PC-3 (cell line): ENCODE data around the gene SLC41A3. TPM values are rescaled to one million over a fixed set of nuclear protein-coding genes. Genes with fewer than 3 reads are reported as not detected.

Experiments
- ATAC-seq: fragments of 200-7000 bp; cut with Tn5 transposase; 2 replicates; pipeline ENCODE4 v1.9.1; 2020; ENCODE audit warnings: mild to moderate bottlenecking, moderate library complexity
- BruUV-seq: library from RNA; stranded (reverse); fragments of 400-500 nt; replicated peaks from 2 replicates; lab custom pipeline; 2021; lab: Mats Ljungman, UMichigan
- CTCF ChIA-PET: fragments of 300-600 bp; sonication (Branson Sonifier 250); formaldehyde crosslinking; loops from one replicate; lab custom pipeline; 2022; ENCODE audit warnings: antibody characterized with exemption; lab: Charles Lee
- POLR2A ChIA-PET: fragments of 300-600 bp; sonication (Branson Sonifier 250); formaldehyde crosslinking; loops from one replicate; lab custom pipeline; 2022; ENCODE audit warnings: antibody characterized with exemption; ENCODE audit not compliant: unreplicated experiment; lab: Charles Lee
- DNase-seq: peaks from one replicate; pipeline ENCODE4 v3.0.0-alpha.2; 2015
- H2AFZ ChIP-seq: fragments of 300-600 bp; sonication (generic); 2 replicates; pipeline ENCODE4 v1.6.0; 2016; ENCODE audit warnings: antibody characterized with exemption, low read length
- H3F3A ChIP-seq: fragments of 300-600 bp; sonication (generic); one replicate; pipeline ENCODE4 v1.6.0; 2017; ENCODE audit warnings: antibody characterized with exemption, low read length, control low read depth, mild to moderate bottlenecking; ENCODE audit not compliant: unreplicated experiment
- H3K27ac ChIP-seq: fragments of 300-600 bp; sonication (generic); 2 replicates; pipeline ENCODE4 v1.5.1; 2016; ENCODE audit warnings: mild to moderate bottlenecking, low read length
- H3K27me3 ChIP-seq: fragments of 300-600 bp; sonication (generic); 2 replicates; pipeline ENCODE4 v1.6.1; 2016; ENCODE audit warnings: low read length, mixed read lengths
- H3K36me3 ChIP-seq: fragments of 300-600 bp; sonication (generic); 2 replicates; pipeline ENCODE4 v1.6.1; 2016; ENCODE audit warnings: low read depth, mixed run types, low read length, mixed read lengths
- H3K4me1 ChIP-seq: fragments of 300-600 bp; sonication (generic); 2 replicates; pipeline ENCODE4 v1.5.1; 2016; ENCODE audit warnings: low read length; ENCODE audit not compliant: insufficient read depth
- H3K4me2 ChIP-seq: fragments of 300-600 bp; sonication (generic); 2 replicates; pipeline ENCODE4 v1.6.0; 2016; ENCODE audit warnings: low read length
- H3K4me3 ChIP-seq: fragments of 300-600 bp; sonication (generic); 2 replicates; pipeline ENCODE4 v1.5.1; 2016; ENCODE audit warnings: mild to moderate bottlenecking, low read length, mixed read lengths
- H3K79me2 ChIP-seq: fragments of 300-600 bp; sonication (generic); 2 replicates; pipeline ENCODE4 v1.6.1; 2017; ENCODE audit warnings: low read length, mixed read lengths
- H3K9ac ChIP-seq: fragments of 300-600 bp; sonication (generic); 2 replicates; pipeline ENCODE4 v1.6.0; 2016; ENCODE audit warnings: mild to moderate bottlenecking, low read length
- H3K9me2 ChIP-seq: fragments of 300-600 bp; sonication (generic); replicated peaks from 2 replicates; pipeline ENCODE4 v1.6.1; 2016; ENCODE audit warnings: mixed run types, low read length, mixed read lengths
- H3K9me3 ChIP-seq: fragments of 300-600 bp; sonication (generic); 2 replicates; pipeline ENCODE4 v1.6.1; 2016; ENCODE audit warnings: low read length, mixed read lengths
- H4K20me1 ChIP-seq: fragments of 300-600 bp; sonication (generic); 2 replicates; pipeline ENCODE4 v1.6.1; 2016; ENCODE audit warnings: low read length, mixed read lengths
- CTCF ChIP-seq: fragments of 300-600 bp; sonication (generic); conservative IDR thresholded peaks from 2 replicates; pipeline ENCODE4 v1.5.1; 2017; ENCODE audit warnings: antibody characterized with exemption, low read depth, mild to moderate bottlenecking, low read length
- EZH2 ChIP-seq: fragments of 300-600 bp; sonication (generic); IDR thresholded peaks from one replicate; pipeline ENCODE4 v1.6.1; 2017; ENCODE audit warnings: antibody characterized with exemption, mild to moderate bottlenecking, low read length; ENCODE audit not compliant: unreplicated experiment
- EZH2phosphoT487 ChIP-seq: fragments of 300-600 bp; sonication (generic); IDR thresholded peaks from 2 replicates; pipeline ENCODE4 v1.6.1; 2018; ENCODE audit warnings: mild to moderate bottlenecking, antibody characterized with exemption, low read length, borderline replicate concordance
- intact Hi-C: fragments of 100-400 bp; cut with micrococcal nuclease; formaldehyde crosslinking; loops from 2 replicates; pipeline ENCODE4 v1.9.0; 2023
- total RNA-seq: library from RNA; depleted of rRNA; stranded (reverse); fragments of >200 nt; gene quantifications from 2 replicates; pipeline ENCODE4 v1.2.3, GENCODE V29; 2014

SLC41A3 gene
- total RNA-seq, 1 experiment from 2014 or later, result 29.8 TPM

- Histone ChIP-seq H3K9me3 (no peaks in the 10 kb centered on the region), H3K27ac (no peak overlapping the region), H3K36me3 (no peaks in the 10 kb centered on the region), H4K20me1 (no peaks in the 10 kb centered on the region), H3K27me3 (no peaks in the 10 kb centered on the region), H3F3A (no peaks in the 10 kb centered on the region), H2AFZ (no peak overlapping the region), H3K9me2 (no peaks in the 10 kb centered on the region), H3K4me1 (no peaks in the 10 kb centered on the region), H3K79me2 (no peaks in the 10 kb centered on the region), H3K9ac (no peak overlapping the region), H3K4me2 (no peak overlapping the region), H3K4me3 (no peak overlapping the region)
- BruUV-seq, result no TSS peak
- CTCF ChIA-PET, result no interaction called here
- POLR2A ChIA-PET, result no interaction called here
- intact Hi-C loops, result no loop called here
- TF ChIP-seq EZH2phosphoT487 (no peak), EZH2 (no peak), CTCF (no peak)
- ATAC-seq (no peak), DNase-seq (no peak)
These were observed 17.6 kb upstream of the SLC41A3 start for GRCh38 chr3:126101521-126101982.

DNA sequence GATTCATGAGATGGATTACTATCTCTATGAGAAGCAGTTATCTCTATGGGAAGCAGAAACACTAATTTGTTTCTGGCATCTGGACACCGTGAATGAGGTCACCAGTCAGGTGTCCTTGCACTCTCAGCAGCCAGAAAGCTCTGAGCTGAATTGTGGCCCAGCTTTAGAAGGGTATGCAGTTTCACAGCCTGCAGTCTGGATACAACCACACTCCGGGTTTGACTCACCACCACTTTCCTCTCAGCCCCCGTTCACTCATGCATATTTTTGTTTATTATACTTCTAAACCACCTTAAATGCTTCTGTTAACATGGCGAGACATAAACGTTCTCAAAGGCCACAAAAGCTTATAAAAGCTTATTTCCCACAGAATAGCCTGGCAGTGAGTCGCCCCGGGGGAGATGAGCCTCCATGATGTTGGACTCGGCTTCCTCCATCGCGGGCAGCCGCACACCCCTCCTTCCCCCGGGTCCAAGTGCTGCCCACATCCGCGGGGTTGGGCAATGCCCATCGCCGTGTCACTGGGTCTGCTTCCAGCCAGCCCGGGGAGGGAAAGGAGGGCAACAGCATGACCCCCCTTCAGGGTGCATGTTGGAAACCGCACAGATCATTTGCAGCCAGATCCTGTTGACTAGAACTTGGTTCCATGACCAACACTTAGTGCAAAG lies 16.8 kb upstream of the SLC41A3 start:
- H3F3A ChIP-seq, result no peaks in the 10 kb centered on the region
- no peaks in the 10 kb centered on the region for H3K79me2 ChIP-seq
- TF ChIP-seq CTCF, result no peak
- no peak for TF ChIP-seq EZH2phosphoT487
- no peak for TF ChIP-seq EZH2
- H2AFZ ChIP-seq, result no peak overlapping the region
- H3K9me2 ChIP-seq, result no peaks in the 10 kb centered on the region
- no peaks in the 10 kb centered on the region for H4K20me1 ChIP-seq
- no peak overlapping the region for H3K27ac ChIP-seq
- BruUV-seq, result no TSS peak
- H3K36me3 ChIP-seq, result no peaks in the 10 kb centered on the region
- POLR2A ChIA-PET, result no interaction called here
- no peaks in the 10 kb centered on the region for H3K9me3 ChIP-seq
- H3K9ac ChIP-seq, result no peak overlapping the region
- ATAC-seq, result no peak
- intact Hi-C loops, result no loop called here
- H3K4me1 ChIP-seq, result no peaks in the 10 kb centered on the region
- no peak for DNase-seq
- CTCF ChIA-PET, result no interaction called here
- H3K27me3 ChIP-seq, result no peaks in the 10 kb centered on the region
- H3K4me3 ChIP-seq, result no peak overlapping the region
- no peak overlapping the region for H3K4me2 ChIP-seq

- CTCF ChIA-PET, result no interaction called here
- H3F3A ChIP-seq, result no peaks in the 10 kb centered on the region
- H3K9me2 ChIP-seq, result no peaks in the 10 kb centered on the region
- H2AFZ ChIP-seq, result no peak overlapping the region
- H3K4me1 ChIP-seq, result no peaks in the 10 kb centered on the region
- DNase-seq, result no peak
- no peak overlapping the region for H3K9ac ChIP-seq
- no TSS peak for BruUV-seq
- intact Hi-C loops, result no loop called here
- TF ChIP-seq EZH2phosphoT487, result no peak
- no peak for TF ChIP-seq CTCF
- no peak overlapping the region for H3K4me2 ChIP-seq
- H3K4me3 ChIP-seq, result no peak overlapping the region
- H3K36me3 ChIP-seq, result no peaks in the 10 kb centered on the region
- H3K27me3 ChIP-seq, result no peaks in the 10 kb centered on the region
- no peak for ATAC-seq
- H3K27ac ChIP-seq, result no peak overlapping the region
- H4K20me1 ChIP-seq, result no peaks in the 10 kb centered on the region
- POLR2A ChIA-PET, result no interaction called here
- no peaks in the 10 kb centered on the region for H3K9me3 ChIP-seq
- no peaks in the 10 kb centered on the region for H3K79me2 ChIP-seq
These were observed 16.3 kb upstream of the SLC41A3 start for GRCh38 chr3:126100269-126100633.
